HEK293T (cell line): ENCODE results near the gene PCED1B.

Experiments used
- ARNT ChIP-seq: fragments of 450-650 bp; IDR thresholded peaks from 2 replicates; pipeline ENCODE4 v1.6.1; 2017; ENCODE audit warnings: mild to moderate bottlenecking
- BHLHE40 ChIP-seq: fragments of 450-650 bp; IDR thresholded peaks from 2 replicates; pipeline ENCODE4 v1.6.1; 2016; ENCODE audit warnings: mild to moderate bottlenecking, moderate library complexity, borderline replicate concordance
- CTBP1 ChIP-seq: fragments of 450-650 bp; IDR thresholded peaks from 2 replicates; pipeline ENCODE4 v1.6.1; 2016; ENCODE audit warnings: borderline replicate concordance
- ELF4 ChIP-seq: fragments of 450-650 bp; IDR thresholded peaks from 2 replicates; pipeline ENCODE4 v1.6.1; 2017; ENCODE audit warnings: antibody characterized with exemption
- HDGF ChIP-seq: fragments of 450-650 bp; IDR thresholded peaks from 2 replicates; pipeline ENCODE4 v1.6.1; 2017; ENCODE audit warnings: antibody characterized with exemption, borderline replicate concordance
- NFRKB ChIP-seq: fragments of 450-650 bp; IDR thresholded peaks from 2 replicates; pipeline ENCODE4 v1.6.1; 2016; ENCODE audit warnings: mild to moderate bottlenecking, moderate library complexity
- PKNOX1 ChIP-seq: fragments of 450-650 bp; IDR thresholded peaks from 2 replicates; pipeline ENCODE4 v1.6.1; 2016
- SP1 ChIP-seq: fragments of 450-650 bp; IDR thresholded peaks from 2 replicates; pipeline ENCODE4 v1.6.1; 2017
- ZNF384 ChIP-seq: fragments of 450-650 bp; IDR thresholded peaks from 2 replicates; pipeline ENCODE4 v1.6.1; 2016

GRCh38 chr12:47068539-47068938 lies 10.9 kb upstream of the PCED1B start:
- TF ChIP-seq SP1 (no peak), ZNF384 (no peak), BHLHE40 (no peak), ELF4 (no peak), CTBP1 (no peak), ARNT (no peak), HDGF (no peak), PKNOX1 (no peak), NFRKB (no peak)
